GM23338 (cell line): ENCODE data around the gene ASS1. TPM values are rescaled to one million over a fixed set of nuclear protein-coding genes. Genes with fewer than 3 reads are reported as not detected.

Experiments
- ATAC-seq: fragments of 200-7000 bp; cut with Tn5 transposase; 3 replicates; pipeline ENCODE4 v1.9.1; 2020
- DNase-seq: peaks from one replicate; pipeline ENCODE4 v3.0.0-alpha.2; 2015; ENCODE audit warnings: low spot score
- H2AFZ ChIP-seq: fragments of 200-600 bp; sonication (generic); 2 replicates; pipeline ENCODE4 v1.8.0; 2016; ENCODE audit warnings: antibody characterized with exemption, mild to moderate bottlenecking, moderate library complexity
- H3F3A ChIP-seq: fragments of 200-600 bp; sonication (generic); replicated peaks from 2 replicates; pipeline ENCODE4 v1.8.0; 2017; ENCODE audit warnings: antibody characterized with exemption, mixed run types, low read depth
- H3K27ac ChIP-seq: fragments of 200-600 bp; sonication (generic); 2 replicates; pipeline ENCODE4 v1.6.1; 2016; ENCODE audit warnings: low read depth
- H3K27me3 ChIP-seq: fragments of 200-600 bp; sonication (generic); 2 replicates; pipeline ENCODE4 v1.8.0; 2016; ENCODE audit warnings: mild to moderate bottlenecking, mixed run types, moderate library complexity; ENCODE audit not compliant: insufficient read depth
- H3K36me3 ChIP-seq: fragments of 200-600 bp; sonication (generic); 2 replicates; pipeline ENCODE4 v1.8.0; 2016; ENCODE audit warnings: mild to moderate bottlenecking; ENCODE audit not compliant: insufficient read depth
- H3K4me1 ChIP-seq: fragments of 200-600 bp; sonication (generic); 2 replicates; pipeline ENCODE4 v1.8.0; 2016; ENCODE audit warnings: mild to moderate bottlenecking, moderate library complexity; ENCODE audit not compliant: insufficient read depth
- H3K4me2 ChIP-seq: fragments of 200-600 bp; sonication (generic); 2 replicates; pipeline ENCODE4 v1.7.1; 2017; ENCODE audit warnings: mixed run types
- H3K4me3 ChIP-seq: fragments of 200-600 bp; sonication (generic); 2 replicates; pipeline ENCODE4 v1.6.1; 2016; ENCODE audit warnings: mixed run types
- H3K79me2 ChIP-seq: fragments of 200-600 bp; sonication (generic); replicated peaks from 2 replicates; pipeline ENCODE4 v1.8.0; 2017; ENCODE audit warnings: mild to moderate bottlenecking; ENCODE audit not compliant: insufficient read depth
- H3K9me2 ChIP-seq: fragments of 200-600 bp; sonication (generic); 2 replicates; pipeline ENCODE4 v1.8.0; 2017; ENCODE audit not compliant: insufficient read depth
- H4K20me1 ChIP-seq: fragments of 200-600 bp; sonication (generic); replicated peaks from 2 replicates; pipeline ENCODE4 v1.8.0; 2017; ENCODE audit warnings: mild to moderate bottlenecking; ENCODE audit not compliant: insufficient read depth
- H3K27ac Mint-ChIP-seq: 2 replicates; pipeline ENCODE4 v1.8.0; 2020; ENCODE audit warnings: inconsistent platforms, mild to moderate bottlenecking, moderate library complexity, mixed read lengths
- H3K27me3 Mint-ChIP-seq: 3 replicates; pipeline ENCODE4 v1.8.0; 2022; ENCODE audit warnings: low read depth, mild to moderate bottlenecking, moderate library complexity, mixed read lengths, inconsistent platforms; ENCODE audit not compliant: insufficient read depth, poor library complexity
- H3K36me3 Mint-ChIP-seq: 3 replicates; pipeline ENCODE4 v1.8.0; 2021; ENCODE audit warnings: low read depth, mild to moderate bottlenecking, inconsistent platforms, moderate library complexity, mixed read lengths
- H3K4me1 Mint-ChIP-seq: 3 replicates; pipeline ENCODE4 v1.8.0; 2020; ENCODE audit warnings: mild to moderate bottlenecking, inconsistent platforms, mixed read lengths
- H3K4me3 Mint-ChIP-seq: 3 replicates; pipeline ENCODE4 v1.8.0; 2021; ENCODE audit warnings: moderate library complexity, mild to moderate bottlenecking, inconsistent platforms, mixed read lengths
- H3K9me3 Mint-ChIP-seq: 3 replicates; pipeline ENCODE4 v1.8.0; 2020; ENCODE audit warnings: moderate library complexity, mild to moderate bottlenecking, inconsistent platforms, mixed read lengths
- CREB1 ChIP-seq: fragments of 250-450 bp; sonication (Bioruptor Pico); IDR thresholded peaks from 2 replicates; pipeline ENCODE4 v1.5.0; 2020; ENCODE audit warnings: low read depth, mild to moderate bottlenecking, moderate library complexity
- CTCF ChIP-seq, 2 experiments: fragments of 200-600 bp in 1 of 2; sonication (generic) in 1 of 2; conservative IDR thresholded peaks; 2 replicates each; pipeline versions ENCODE4 v1.5.1 to v1.6.1; 2016 to 2017; ENCODE audit warnings: antibody characterized with exemption in 2 of 2, low read depth in 2 of 2, mild to moderate bottlenecking in 2 of 2, moderate library complexity in 1 of 2
- ETS1 ChIP-seq: IDR thresholded peaks from 2 replicates; pipeline ENCODE4 v1.6.1; 2016; ENCODE audit warnings: antibody characterized with exemption
- EZH2 ChIP-seq: fragments of 200-600 bp; sonication (generic); IDR thresholded peaks from one replicate; pipeline ENCODE4 v1.8.0; 2017; ENCODE audit warnings: antibody characterized with exemption, mild to moderate bottlenecking, low read depth; ENCODE audit not compliant: unreplicated experiment
- EZH2phosphoT487 ChIP-seq: fragments of 200-600 bp; sonication (generic); IDR thresholded peaks from one replicate; pipeline ENCODE4 v1.8.1; 2018; ENCODE audit warnings: antibody characterized with exemption; ENCODE audit not compliant: unreplicated experiment
- JUNB ChIP-seq: IDR thresholded peaks from one replicate; pipeline ENCODE4 v1.6.1; 2016; ENCODE audit warnings: antibody characterized with exemption; ENCODE audit not compliant: unreplicated experiment
- NANOG ChIP-seq: IDR thresholded peaks from 2 replicates; pipeline ENCODE4 v1.6.1; 2016; ENCODE audit warnings: antibody characterized with exemption, borderline replicate concordance
- POLR2AphosphoS5 ChIP-seq: IDR thresholded peaks from 2 replicates; pipeline ENCODE4 v1.6.1; 2016; ENCODE audit warnings: antibody characterized with exemption, low read depth
- REST ChIP-seq: IDR thresholded peaks from one replicate; pipeline ENCODE4 v1.6.1; 2018; ENCODE audit warnings: antibody characterized with exemption; ENCODE audit not compliant: unreplicated experiment
- STAT1 ChIP-seq: IDR thresholded peaks from one replicate; pipeline ENCODE4 v1.6.1; 2016; ENCODE audit warnings: antibody characterized with exemption; ENCODE audit not compliant: unreplicated experiment
- ZNF114 ChIP-seq: fragments of 250-450 bp; sonication (Bioruptor Pico); IDR thresholded peaks from 2 replicates; pipeline ENCODE4 v1.5.0; 2020; ENCODE audit warnings: mild to moderate bottlenecking, moderate library complexity
- ZNF331 ChIP-seq: fragments of 250-450 bp; sonication (Bioruptor Pico); IDR thresholded peaks from 2 replicates; pipeline ENCODE4 v1.5.0; 2020; ENCODE audit warnings: low read depth, mild to moderate bottlenecking, moderate library complexity
- ZNF462 ChIP-seq: fragments of 250-450 bp; sonication (Bioruptor Pico); IDR thresholded peaks from 2 replicates; pipeline ENCODE4 v1.5.0; 2020; ENCODE audit warnings: mild to moderate bottlenecking, moderate library complexity
- polyA plus RNA-seq: library from polyadenylated mRNA; unstranded; fragments of >200 nt; fragmentation: Nextera tagmentation; extraction: Ambion mirVana; gene quantifications from 2 replicates; pipeline ENCODE4 v1.2.1, GENCODE V29; 2016
- total RNA-seq: library from RNA; depleted of rRNA; stranded (reverse); fragments of >200 nt; shearing (Covaris generic); gene quantifications from 2 replicates; pipeline ENCODE4 v1.2.3, GENCODE V29; 2014

ASS1 gene
- total and polyA plus RNA-seq, 2 experiments from 2014 or later = 65.8 to 103 TPM

GRCh38 chr9:130422546-130422945, 22.2 kb upstream of the ASS1 start:
- H3K36me3 ChIP-seq = no peaks in the 10 kb centered on the region
- H3K4me1 ChIP-seq = peaks cover 7% of the 10 kb centered on the region; the same call in 1 of the 2 replicates
- H3K4me2 ChIP-seq = no peak overlapping the region
- Mint-ChIP-seq H3K36me3 (peaks cover 15% of the 10 kb centered on the region), H3K4me3 (no peak overlapping the region), H3K4me1 (peaks cover 25% of the 10 kb centered on the region), H3K9me3 (peaks cover 4% of the 10 kb centered on the region), H3K27ac (peak overlapping the region; percentile 60; the same call in 1 of the 2 replicates), H3K27me3 (peaks cover 6% of the 10 kb centered on the region)
- H3K79me2 ChIP-seq = no peaks in the 10 kb centered on the region
- TF ChIP-seq CTCF (conservative IDR thresholded peaks at IDR 0.05; ENCODE audit: low read depth in 2 of 2) = no peak
- TF ChIP-seq ZNF462 = no peak
- no peak for TF ChIP-seq STAT1
- TF ChIP-seq POLR2AphosphoS5 = no peak
- TF ChIP-seq ZNF114 (CRISPR knock-in tag) = no peak
- TF ChIP-seq CREB1 = no peak
- TF ChIP-seq REST = no peak
- no peak for TF ChIP-seq JUNB
- no peak for TF ChIP-seq ZNF331 (CRISPR knock-in tag)
- TF ChIP-seq NANOG = no peak
- TF ChIP-seq ETS1 = no peak
- TF ChIP-seq EZH2phosphoT487 = no peak
- no peak for TF ChIP-seq EZH2
- DNase-seq (no peak), ATAC-seq (no peak)
- no peaks in the 10 kb centered on the region for H4K20me1 ChIP-seq
- H2AFZ ChIP-seq = no peak overlapping the region
- no peaks in the 10 kb centered on the region for H3F3A ChIP-seq
- H3K4me3 ChIP-seq = no peak overlapping the region
- H3K27ac ChIP-seq = no peak overlapping the region
- no peaks in the 10 kb centered on the region for H3K27me3 ChIP-seq
- H3K9me2 ChIP-seq = no peaks in the 10 kb centered on the region
